Measurements from ENCODE around the gene CPHXL2.

Gene CPHXL2

DNA sequence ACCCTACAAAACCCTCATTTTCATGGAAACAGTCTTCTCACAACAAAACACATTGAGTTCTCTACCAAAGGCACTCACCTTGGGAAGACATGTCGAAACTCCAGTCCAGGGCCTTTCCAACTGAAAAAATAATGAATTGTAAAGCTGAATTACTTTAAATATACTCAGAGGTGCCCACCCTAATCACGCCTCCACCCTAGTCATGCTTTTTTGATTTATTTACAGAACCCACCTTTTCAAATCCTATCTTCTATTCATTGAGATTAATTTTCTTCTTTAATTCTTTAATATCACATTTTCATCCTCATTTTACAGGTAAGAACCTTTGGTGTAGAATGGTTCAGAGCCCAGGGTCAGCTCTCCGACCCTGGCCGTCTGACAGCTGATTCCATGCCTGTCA, at the start of gene CPHXL2:
CPHXL2 (minus strand) TSS at position 101 of the 400 bp plus-strand sequence; CDS start at position 91, 10 bp downstream.
- DNase-seq, result no peak

DNA sequence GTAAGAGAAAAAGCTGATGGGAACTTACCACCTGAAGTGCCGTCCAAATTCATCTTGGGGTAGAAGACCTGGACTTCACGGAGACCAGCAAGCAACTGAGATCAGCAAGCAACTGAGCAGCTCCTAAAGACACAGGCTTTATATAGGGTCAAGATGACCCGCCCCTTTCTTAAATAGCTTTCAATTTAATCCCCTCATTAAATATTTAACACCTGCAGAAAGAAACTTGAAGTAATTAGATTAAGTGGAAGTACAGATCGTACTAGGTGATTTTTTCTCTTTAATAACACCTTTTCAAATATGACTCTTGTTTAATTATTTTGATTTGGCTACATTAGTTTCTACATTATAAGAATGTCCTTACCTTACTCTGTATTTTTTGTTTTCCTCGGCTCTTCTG, 49.6 kb upstream of the CPHXL2 start, which contains the start of gene CPHXL:
CPHXL (minus strand) TSS at position 101 of the 400 bp plus-strand sequence; CDS start at position 53, 48 bp downstream.
- no peak for DNase-seq

DNA sequence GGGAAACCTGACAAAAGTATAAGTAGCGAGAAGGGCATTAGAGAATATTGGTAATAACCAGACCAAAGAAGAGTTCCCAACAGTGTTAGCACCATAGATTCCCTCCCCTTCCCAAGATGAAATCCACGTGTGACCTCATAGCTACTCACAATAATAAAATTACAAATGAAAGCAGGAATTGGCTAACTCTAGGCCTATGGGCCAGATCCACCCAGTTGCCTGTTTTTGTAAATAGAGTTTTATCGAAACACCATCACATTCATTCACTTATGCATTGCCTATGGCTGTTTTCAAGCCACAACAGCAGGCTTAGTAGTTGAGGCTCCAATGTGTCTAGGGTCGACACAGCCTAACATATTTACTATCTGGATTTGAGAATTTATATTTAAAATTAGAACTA, 41.6 kb upstream of the CPHXL2 start:
- DNase-seq, result no peak

DNA sequence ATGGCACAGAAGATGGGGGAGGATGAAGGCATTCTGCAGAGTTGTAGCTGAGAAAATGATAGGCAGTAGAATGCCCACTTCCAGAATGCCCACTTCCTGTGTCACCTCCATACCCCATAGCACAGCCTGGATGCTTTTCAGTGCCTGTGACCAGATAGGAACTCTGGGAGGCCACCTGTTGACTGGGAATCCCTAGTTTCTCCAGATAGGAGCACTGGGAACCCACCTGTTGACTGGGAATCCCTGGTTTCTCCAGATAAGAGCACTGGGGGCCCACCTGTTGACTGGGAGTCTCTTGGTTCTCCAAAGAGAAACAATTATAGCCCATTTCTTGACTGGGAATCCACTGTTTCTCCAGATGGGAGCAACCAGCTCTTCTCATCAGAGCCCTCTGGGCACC, 37.9 kb upstream of the CPHXL2 start:
- no peak for DNase-seq

DNA sequence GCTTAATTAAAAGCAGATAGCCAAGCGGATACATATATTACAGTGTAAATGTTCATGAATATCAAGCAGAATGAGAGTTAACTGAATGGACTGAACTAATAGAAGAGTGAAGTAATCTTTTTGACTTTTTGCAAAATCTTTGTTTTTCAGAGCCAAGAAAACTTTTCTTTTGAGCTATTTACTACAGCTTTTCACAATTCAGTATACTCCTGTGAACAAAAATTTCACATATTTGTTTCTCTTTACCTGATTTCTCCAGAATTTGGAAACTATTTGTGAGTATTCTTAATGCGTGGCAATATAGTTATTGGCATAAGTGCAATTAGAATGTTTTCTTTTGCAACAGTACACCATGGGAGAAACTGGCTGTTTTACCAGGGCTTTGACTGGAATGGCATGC, 33.5 kb upstream of the CPHXL2 start:
- DNase-seq, result no peak

DNA sequence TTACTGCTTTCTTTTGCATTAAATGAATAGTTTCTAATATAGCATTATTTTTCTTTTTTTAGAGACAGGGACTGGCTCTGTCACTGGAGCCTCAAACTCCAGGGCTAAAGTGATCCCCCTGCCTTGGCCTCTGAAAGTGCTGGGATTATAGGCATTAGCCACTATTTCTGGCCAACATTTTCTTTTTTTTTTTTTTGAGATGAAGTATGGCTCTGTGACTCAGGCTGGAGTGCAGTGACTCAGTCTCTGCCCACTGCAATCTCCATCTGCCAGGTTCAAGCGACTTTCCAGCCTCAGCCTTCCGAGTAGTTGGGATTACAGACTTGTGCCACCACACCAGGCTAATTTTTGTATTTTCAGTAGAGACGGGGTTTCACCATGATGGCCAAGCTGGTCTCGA, 26.5 kb upstream of the CPHXL2 start:
- DNase-seq, result no peak

DNA sequence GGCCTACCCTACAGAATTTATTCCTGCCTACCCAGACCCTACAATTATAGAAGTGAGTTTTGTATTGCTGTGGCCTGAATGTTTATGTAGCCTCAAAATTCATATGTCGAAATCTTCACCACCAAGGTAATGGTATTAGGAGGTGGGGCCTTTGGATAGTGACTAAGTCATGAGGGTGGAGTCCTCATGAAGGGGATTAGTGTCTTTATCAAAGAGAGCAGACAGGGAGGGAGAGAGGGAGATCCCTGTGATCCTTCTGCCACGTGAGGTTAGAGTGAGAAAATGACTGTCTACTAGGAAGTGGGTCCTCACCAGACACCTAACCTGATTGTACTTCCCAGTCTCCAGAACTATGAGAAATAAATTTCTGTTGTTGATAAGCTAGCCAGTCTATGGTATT, 25.4 kb upstream of the CPHXL2 start:
- no peak for DNase-seq

DNA sequence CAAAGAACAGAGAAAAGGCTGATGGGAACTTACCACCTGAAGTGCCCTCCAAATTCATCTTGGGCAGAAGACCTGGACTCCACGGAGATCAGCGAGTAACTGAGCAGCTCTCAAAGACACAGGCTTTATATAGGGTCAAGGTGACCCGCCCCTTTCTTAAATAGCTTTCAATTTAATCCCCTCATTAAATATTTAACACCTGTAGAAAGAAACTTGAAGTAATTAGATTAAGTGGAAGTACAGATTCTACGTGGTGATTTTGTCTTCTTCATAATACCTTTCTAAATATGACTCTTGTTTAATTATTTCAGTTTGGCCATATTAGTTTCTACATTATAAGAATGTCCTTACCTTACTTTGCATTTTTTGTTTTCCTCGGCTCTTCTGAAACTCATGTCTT, 24.6 kb upstream of the CPHXL2 start, which contains the start of gene DUXB:
DUXB (minus strand) TSS at position 101 of the 400 bp plus-strand sequence; CDS start at position 58, 43 bp downstream.
- no peak for DNase-seq

DNA sequence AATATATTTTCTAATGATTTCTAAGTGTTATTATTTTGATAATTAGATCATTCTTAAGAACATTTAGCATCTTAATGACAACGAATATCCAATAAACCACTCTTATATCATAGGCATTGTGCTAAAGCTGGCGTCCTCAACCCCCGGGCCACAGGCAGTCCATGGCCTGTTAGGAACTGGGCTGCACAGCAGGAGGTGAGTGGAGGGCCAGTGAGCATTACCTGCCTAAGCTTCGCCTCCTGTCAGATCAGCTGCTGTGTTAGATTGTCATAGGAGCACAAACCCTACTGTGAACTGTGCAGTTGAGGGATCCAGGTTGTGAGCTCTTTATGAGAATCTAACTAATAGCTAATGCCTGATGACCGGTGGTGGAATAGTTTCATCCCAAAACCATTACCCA, 20.8 kb upstream of the CPHXL2 start:
- DNase-seq, result no peak

DNA sequence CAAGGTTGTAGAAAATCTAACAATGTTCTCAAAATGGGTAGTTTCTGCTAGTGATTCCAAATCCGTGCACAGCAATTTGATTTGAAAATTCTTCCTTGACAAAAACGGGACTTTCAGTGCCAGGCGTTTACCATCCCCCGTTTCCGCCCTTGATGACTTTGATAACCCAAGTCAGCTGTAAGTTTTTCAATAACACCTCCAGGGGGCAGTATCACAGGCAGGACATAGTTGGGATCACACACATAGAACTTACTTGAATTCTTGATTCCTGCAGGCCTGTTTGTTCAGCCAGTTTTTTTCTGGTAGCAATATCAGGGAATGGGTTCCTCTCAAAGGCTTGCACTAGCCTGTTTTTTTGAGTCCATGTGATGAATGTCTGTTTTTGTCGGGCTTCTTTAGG, 18.9 kb upstream of the CPHXL2 start:
- DNase-seq, result no peak

DNA sequence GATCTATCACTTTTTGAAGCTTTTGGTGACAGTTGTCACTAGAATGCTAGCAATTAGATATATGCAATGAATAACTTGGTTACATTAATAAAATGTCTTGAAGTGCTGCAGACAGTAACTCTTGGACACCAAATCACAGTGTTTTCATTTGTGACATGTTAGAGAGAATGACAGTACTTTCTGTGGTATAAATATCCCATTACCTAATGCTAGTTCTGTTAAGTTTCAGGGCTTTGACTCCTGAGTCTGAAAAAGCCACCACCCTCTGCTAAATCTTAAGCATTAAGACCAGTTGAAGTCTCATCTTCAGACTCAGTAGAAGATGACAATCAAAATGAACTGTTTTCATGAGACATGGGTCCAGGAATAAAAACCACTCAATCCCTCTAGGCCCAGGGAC, 10.6 kb upstream of the CPHXL2 start:
- DNase-seq, result no peak

DNA sequence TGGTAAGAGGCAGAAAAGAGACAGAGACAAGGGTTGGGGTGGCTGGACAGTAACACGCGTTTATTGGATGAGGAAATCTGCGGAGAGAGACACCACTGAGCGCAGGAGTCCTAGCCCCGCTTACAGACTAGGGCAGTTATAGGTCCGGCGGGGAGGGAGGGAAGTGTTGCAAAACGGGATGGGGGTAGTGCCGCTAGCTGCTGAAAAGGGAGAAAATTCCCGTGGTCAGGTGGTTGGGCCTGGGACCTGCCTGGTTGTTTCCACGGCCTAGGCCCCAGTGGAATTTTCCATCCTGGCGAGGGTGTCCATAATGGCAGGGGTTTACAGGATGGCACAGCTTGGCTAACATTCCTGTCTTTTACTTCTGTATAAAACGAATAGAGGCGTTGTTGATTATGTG, 5.5 kb upstream of the CPHXL2 start:
- DNase-seq, result no peak

DNA sequence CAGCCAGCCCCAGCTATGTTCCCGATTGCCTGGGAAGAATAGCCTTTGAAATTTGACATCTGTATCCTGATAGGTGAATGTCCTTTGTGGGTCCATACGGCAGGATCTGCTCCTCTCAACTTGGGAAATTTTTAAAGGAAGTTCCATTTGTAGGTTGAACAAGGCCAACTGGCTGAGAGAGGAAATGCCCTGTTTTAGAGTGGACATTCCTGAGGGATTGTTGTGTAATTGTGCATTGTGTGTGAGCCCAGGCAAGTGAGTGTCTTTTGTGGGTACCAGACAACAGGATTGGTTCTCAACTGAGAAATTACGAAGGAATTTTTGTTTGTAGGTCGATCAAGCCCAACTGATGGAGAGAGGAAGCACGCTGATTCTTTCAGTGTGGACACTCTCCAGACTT, 2.6 kb upstream of the CPHXL2 start:
- DNase-seq, result no peak

DNA sequence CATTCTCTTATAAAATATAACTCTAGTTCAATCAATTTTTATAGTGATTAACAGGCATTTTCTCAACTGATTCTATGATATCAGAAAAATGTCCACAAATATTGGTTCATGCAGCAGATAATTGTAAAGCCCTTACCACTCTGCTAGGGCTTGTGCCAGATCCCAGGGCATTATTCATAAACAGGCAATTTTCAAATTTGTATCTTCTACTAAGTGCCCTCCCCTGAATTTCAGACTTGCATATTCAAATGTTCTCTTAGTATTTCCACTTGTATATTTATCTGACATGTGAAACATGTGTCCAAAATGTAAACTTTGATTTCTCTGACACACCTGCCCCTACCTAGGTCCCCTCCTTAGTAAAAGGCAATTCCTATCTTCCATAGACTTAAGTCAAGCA, 9.3 kb downstream of the CPHXL2 start:
- DNase-seq, result no peak

DNA sequence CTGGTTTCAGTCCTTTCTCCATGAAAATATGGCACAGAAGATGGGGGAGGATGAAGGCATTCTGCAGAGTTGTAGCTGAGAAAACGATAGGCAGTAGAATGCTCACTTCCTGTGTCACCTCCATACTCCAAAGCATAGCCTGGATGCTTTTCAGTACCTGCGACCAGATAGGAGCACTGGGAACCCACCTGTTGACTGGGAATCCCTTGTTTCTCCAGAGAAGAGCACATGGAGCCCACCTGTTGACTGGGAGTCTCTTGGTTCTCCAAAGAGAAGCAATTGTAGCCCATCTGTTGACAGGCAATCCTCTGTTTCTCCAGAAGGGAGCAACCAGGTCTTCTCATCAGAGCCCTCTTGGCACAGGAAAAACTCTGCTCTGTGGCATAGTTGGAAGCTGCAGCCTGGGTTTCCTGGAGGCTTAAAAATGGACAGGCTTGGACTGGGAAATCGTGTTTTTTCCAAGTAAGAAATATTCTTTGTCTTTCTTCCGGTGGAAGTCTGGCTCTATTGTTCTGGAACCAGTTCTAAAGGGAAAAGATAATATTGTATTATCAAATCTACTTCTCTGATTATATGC, 16.0 kb downstream of the CPHXL2 start:
- no peak for DNase-seq

DNA sequence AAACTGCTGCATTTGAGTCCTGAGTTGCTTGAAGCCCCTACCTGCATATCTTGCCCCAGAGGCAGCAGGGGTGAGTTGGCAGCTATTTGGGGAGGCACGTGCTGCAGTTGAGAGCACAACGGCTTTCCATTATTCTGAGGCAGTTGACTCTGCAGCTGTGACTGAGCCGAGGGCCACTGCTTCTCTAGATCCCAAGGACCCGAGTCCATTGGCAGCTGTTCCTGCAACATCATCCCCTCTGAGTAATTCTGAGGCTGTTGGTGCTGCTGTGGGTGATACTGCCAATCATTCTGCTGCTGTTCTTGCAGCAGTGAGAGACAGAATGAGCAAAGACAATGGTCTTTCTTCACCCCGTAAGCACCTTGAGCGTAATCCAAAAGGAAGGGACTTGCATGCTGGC, 16.5 kb downstream of the CPHXL2 start:
- DNase-seq, result no peak

DNA sequence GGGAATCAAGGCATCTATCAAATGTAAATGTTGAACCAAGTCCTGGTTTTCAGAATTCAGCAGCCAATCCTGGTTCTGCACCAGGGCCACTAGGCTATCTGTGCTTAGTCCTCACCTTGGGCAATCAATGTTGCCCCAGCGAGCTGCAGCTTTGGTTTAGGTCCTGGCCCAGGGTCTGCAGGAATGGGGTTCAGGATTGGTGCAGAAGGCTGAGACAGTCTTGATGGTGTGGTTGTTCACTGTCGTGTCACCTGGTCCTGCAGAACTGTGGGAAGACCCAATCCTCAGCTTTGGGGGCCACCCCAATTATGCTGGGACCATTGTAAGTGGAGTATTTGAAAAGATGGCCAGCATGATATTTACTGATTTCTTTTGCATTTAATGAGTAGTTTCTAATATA, 18.6 kb downstream of the CPHXL2 start:
- no peak for DNase-seq

DNA sequence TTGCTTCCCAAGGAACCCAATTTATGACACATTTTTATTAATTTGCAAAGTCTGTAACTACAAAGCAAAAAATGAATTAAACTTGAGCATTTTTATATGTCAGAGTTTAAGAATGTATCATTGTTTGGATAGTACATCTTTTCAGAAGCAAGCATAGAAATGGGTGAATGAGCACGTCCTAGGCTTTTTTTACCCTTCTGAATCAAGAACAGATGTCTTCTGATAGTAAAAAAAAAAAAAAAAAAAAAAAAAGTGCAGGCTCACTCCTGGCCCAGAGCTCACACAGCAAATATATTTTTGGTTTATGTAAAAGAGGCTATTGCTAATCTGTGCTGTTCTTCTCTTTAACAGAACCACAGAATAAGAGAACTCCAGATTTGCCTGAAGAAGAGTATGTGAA, 22.9 kb downstream of the CPHXL2 start:
- no peak for DNase-seq

DNA sequence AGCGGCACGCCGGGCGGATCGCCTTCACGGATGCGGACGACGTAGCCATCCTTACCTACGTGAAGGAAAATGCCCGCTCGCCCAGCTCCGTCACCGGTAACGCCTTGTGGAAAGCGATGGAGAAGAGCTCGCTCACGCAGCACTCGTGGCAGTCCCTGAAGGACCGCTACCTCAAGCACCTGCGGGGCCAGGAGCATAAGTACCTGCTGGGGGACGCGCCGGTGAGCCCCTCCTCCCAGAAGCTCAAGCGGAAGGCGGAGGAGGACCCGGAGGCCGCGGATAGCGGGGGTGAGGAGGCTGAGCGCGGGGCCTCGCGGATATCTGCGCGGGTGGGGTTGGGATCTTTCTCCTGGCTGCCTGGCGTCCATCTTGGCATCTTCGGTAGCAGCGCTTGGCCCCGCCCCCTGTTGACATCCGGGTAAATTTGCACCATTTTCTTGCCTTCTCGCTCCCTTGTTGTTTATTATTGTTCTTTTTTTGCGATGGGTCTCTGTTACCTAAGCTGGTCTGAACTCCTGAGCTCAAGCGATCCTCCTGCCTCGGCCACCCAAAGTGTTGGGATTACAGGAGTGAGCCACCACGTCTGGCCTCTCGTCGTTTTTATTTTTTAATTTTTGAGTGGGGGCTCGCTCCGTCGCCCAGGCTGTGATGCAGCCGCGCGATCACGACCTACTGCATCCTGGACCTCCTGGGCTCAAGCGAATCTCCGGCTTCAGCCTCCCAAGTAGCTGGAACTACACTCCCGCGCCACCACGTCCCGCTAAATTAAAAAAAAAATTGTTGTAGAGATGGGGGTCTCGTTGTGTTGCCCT, 28.3 kb downstream of the CPHXL2 start:
- DNase-seq, result peak; percentile 48

DNA sequence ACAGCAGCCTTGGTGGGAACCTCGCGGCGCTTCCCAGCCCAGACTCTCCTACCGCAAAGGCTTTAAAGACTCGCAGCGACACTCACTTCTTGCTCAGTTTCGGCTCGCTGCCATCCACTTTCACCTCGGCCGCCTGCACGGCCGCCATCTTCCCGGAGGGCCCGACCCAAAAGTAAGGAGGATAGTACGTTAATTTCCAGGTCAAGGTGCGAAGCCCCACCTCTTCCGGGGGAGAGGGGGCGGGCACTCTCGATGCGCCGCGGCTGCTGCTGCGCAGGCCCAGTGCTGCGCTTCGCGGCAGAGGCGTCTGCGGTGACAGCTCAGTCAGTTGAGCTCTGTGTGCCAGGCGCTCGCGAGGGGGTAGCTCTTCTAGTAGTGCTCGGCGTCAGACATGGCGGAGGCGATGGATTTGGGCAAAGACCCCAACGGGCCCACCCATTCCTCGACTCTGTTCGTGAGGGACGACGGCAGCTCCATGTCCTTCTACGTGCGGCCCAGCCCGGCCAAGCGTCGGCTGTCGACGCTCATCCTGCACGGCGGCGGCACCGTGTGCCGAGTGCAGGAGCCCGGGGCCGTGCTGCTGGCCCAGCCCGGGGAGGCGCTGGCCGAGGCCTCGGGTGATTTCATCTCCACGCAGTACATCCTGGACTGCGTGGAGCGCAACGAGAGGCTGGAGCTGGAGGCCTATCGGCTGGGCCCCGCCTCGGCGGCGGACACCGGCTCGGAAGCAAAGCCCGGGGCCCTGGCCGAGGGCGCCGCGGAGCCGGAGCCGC, 29.1 kb downstream of the CPHXL2 start, which contains the start of the genes KARS1 and TERF2IP:
KARS1 (minus strand) TSS at position 174 of the 773 bp plus-strand sequence; CDS start at position 148, 26 bp downstream.
TERF2IP (plus strand) TSS at position 282 of the 773 bp plus-strand sequence; CDS start at position 392, 110 bp downstream.
- peak; percentile 82 for DNase-seq

DNA sequence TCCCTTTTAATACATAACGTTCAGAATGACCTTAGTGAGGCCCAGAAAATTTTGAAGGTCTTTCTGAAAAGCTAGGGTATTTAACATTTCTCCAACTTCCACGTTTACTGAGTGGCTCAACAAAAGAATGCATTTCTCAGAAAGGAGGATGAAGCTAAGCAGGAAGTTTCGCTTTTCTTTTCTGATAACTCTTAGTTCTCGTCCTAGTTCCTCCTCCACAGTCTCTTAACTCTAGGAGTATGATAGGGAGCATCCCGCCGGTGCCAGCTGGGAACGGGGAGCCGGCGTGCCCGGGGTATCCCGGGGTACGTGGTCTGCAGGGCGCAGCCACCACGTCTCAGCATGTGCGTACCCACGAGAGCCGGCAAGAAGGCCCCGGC, 29.7 kb downstream of the CPHXL2 start:
- DNase-seq, result no peak

DNA sequence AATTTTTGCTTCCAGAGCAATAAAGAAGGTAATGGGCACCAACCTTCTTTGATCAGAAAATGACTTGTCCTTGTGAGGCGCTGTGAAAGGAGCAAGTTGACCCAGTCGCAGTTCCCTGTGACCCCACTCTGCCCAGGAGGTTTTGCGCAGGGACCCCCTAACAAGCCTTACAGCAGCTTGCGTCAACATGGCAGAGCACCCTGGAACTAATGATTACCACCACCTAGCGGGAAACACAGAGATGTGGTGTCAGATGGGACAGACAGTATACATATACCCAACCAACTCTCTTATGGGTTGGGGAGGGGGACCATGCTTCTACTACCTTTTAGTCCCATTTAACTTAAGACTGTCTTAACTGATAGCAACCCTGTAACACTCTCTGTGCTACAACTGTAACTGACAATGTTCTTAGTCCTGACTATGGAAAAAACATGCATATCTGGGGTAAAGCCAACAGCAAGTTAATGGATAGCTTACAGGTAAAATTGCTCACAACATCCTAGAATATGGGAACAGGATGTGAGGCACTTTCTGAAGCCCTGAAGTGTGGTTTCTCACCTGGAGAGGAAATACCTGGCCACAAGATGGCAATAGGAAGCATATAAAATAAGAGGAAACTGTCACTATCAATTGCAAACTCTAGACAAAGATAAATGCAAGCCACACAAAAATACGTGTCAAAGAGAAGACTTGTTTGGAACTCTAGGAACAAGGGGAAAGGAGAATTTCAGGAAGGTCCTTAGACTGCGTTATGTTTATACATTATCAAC, 32.4 kb downstream of the CPHXL2 start:
- DNase-seq, result no peak

DNA sequence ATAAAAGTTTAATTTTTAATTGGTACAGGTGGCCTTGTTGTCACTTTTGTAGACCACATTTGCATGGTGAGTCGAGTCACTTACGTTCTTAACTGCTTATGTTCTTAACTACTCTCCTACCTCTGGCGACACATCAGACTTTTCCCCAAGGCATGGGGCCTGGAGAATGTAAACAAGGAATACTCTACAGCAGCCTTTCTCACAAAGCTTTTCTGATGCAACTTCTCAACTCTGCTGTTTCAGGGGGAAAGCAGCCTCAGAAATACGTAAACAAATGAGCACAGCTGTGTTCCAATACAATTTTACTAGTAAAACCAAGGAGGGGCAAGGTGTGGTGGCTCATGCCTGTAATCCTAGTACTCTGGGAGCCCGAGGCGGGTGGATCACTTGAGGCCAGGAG, 36.2 kb downstream of the CPHXL2 start:
- DNase-seq, result no peak
